ENCODE results near the gene ABLIM1.

Gene ABLIM1

DNA sequence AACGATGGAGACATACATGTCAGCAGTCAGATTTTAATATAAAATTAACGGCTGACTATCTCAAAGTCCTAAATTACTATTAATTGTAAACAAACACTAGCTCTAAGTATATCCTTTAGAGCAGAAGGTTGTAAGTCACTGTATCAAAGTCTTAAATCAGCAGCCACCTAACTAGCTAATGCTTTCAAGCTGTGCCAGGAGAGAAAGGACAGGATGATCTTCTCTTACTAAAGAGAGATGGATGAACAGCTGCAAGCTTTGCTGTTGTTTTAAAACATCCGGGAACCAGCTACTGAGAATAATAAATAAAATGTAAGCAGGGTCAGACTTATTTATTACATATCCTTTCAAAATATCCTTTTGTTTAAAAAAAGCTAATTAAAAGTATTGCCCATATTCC is 24.0 kb upstream of the ABLIM1 start:
- H3K27ac ChIP-seq (ENCODE audit: insufficient read depth, low read length, poor library complexity, severe bottlenecking), result no peak overlapping the region
- no peaks in the 10 kb centered on the region for H3K4me1 ChIP-seq (ENCODE audit: control insufficient read depth, insufficient read depth, low read length, poor library complexity, severe bottlenecking)
- DNase-seq, result no peak
- no peaks in the 10 kb centered on the region for H3K9me3 ChIP-seq (ENCODE audit: control insufficient read depth, low read length)
- no peak overlapping the region for H3K4me3 ChIP-seq (ENCODE audit: insufficient read depth, low read depth, low read length, poor library complexity, severe bottlenecking)
- H3K27me3 ChIP-seq (replicated peaks; ENCODE audit: control insufficient read depth, insufficient read depth, low read length, poor library complexity, severe bottlenecking), result no peaks in the 10 kb centered on the region
- no peaks in the 10 kb centered on the region for H3K36me3 ChIP-seq (ENCODE audit: control insufficient read depth, insufficient read depth, low read length)

DNA sequence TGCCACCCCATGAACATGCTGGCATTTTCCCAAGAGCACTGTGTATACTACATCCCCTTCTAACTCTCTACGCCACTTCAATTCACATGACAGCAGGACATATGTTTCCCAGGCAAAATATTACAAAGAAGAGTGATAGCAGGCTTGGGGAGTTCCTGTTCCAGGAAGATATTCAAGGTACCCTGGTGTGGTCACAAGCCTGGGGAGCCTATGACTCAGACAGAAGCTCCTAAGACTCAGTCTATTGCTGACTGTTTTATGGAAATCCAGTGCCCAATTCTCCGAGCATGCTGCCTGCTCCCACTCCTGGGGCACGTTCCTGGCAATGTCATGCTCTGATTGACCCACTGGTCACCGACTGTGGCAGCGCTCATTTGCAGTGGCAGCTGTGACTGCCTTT is 23.5 kb upstream of the ABLIM1 start:
- no peaks in the 10 kb centered on the region for H3K36me3 ChIP-seq (ENCODE audit: control insufficient read depth, insufficient read depth, low read length)
- H3K4me3 ChIP-seq (ENCODE audit: insufficient read depth, low read depth, low read length, poor library complexity, severe bottlenecking), result no peak overlapping the region
- no peak overlapping the region for H3K27ac ChIP-seq (ENCODE audit: insufficient read depth, low read length, poor library complexity, severe bottlenecking)
- no peaks in the 10 kb centered on the region for H3K4me1 ChIP-seq (ENCODE audit: control insufficient read depth, insufficient read depth, low read length, poor library complexity, severe bottlenecking)
- DNase-seq, result no peak
- no peaks in the 10 kb centered on the region for H3K9me3 ChIP-seq (ENCODE audit: control insufficient read depth, low read length)
- no peaks in the 10 kb centered on the region for H3K27me3 ChIP-seq (replicated peaks; ENCODE audit: control insufficient read depth, insufficient read depth, low read length, poor library complexity, severe bottlenecking)

DNA sequence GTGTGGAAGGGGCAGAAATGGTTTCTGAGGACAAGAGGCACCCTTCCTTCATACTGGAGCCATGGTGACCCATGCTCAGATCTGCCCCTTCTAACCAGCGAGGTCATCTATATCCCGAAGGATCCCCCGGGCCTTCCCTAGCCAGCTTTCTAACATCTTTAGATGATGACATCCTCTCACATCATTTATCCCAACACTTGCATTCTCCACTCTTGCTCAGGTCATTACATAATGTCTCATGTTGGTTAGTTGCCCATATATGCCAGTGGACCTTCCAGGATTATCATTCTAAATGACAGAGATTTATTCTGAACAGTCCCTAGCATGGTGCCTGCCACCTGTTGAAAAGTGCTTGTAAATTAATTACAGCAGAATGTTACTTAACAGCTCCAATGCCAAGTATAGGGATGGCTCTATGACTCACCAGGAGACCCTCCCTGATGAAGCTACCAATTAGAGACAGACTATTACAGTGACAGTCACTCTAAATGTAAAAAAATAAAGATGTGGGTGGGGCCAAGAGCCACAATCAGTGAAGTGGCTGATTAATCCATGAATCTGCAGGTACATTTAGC is 22.6 kb upstream of the ABLIM1 start:
- no peak overlapping the region for H3K4me3 ChIP-seq (ENCODE audit: insufficient read depth, low read depth, low read length, poor library complexity, severe bottlenecking)
- no peaks in the 10 kb centered on the region for H3K9me3 ChIP-seq (ENCODE audit: control insufficient read depth, low read length)
- no peaks in the 10 kb centered on the region for H3K36me3 ChIP-seq (ENCODE audit: control insufficient read depth, insufficient read depth, low read length)
- no peak for DNase-seq
- H3K27ac ChIP-seq (ENCODE audit: insufficient read depth, low read length, poor library complexity, severe bottlenecking), result no peak overlapping the region
- no peaks in the 10 kb centered on the region for H3K27me3 ChIP-seq (replicated peaks; ENCODE audit: control insufficient read depth, insufficient read depth, low read length, poor library complexity, severe bottlenecking)
- H3K4me1 ChIP-seq (ENCODE audit: control insufficient read depth, insufficient read depth, low read length, poor library complexity, severe bottlenecking), result no peaks in the 10 kb centered on the region

- Histone ChIP-seq H3K27me3 (replicated peaks; ENCODE audit: control insufficient read depth, insufficient read depth, low read length, poor library complexity, severe bottlenecking) (no peaks in the 10 kb centered on the region), H3K4me3 (ENCODE audit: insufficient read depth, low read depth, low read length, poor library complexity, severe bottlenecking) (no peak overlapping the region), H3K36me3 (ENCODE audit: control insufficient read depth, insufficient read depth, low read length) (no peaks in the 10 kb centered on the region), H3K9me3 (ENCODE audit: control insufficient read depth, low read length) (no peaks in the 10 kb centered on the region), H3K27ac (ENCODE audit: insufficient read depth, low read length, poor library complexity, severe bottlenecking) (no peak overlapping the region), H3K4me1 (ENCODE audit: control insufficient read depth, insufficient read depth, low read length, poor library complexity, severe bottlenecking) (no peaks in the 10 kb centered on the region)
- no peak for DNase-seq
Measured at GRCh38 chr10:114679552-114679951, 21.5 kb upstream of the ABLIM1 start.

GRCh38 chr10:114678820-114679219 is 20.7 kb upstream of the ABLIM1 start:
- no peaks in the 10 kb centered on the region for H3K4me1 ChIP-seq (ENCODE audit: control insufficient read depth, insufficient read depth, low read length, poor library complexity, severe bottlenecking)
- DNase-seq, result no peak
- no peak overlapping the region for H3K4me3 ChIP-seq (ENCODE audit: insufficient read depth, low read depth, low read length, poor library complexity, severe bottlenecking)
- H3K9me3 ChIP-seq (ENCODE audit: control insufficient read depth, low read length), result no peaks in the 10 kb centered on the region
- no peaks in the 10 kb centered on the region for H3K27me3 ChIP-seq (replicated peaks; ENCODE audit: control insufficient read depth, insufficient read depth, low read length, poor library complexity, severe bottlenecking)
- H3K36me3 ChIP-seq (ENCODE audit: control insufficient read depth, insufficient read depth, low read length), result no peaks in the 10 kb centered on the region
- H3K27ac ChIP-seq (ENCODE audit: insufficient read depth, low read length, poor library complexity, severe bottlenecking), result no peak overlapping the region

DNA sequence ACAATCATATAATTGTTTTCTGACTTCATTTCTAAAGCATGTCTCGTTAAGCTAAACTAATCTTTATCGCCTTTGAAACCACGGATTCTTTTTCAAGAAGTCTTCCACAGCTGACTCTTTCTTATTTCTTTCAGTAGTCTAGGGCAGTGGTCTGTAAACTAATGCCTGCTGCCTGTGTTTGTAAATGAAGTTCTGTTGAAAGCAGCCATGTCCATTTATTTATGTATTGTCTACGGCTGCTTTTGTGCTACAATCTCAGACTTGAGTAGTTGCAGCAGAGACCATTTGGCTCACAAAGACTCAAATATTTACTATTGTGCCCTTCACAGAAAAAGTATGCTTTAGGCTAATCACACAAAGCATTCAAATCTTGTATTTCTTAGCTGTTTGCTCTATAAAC is 20.3 kb upstream of the ABLIM1 start:
- no peak overlapping the region for H3K27ac ChIP-seq (ENCODE audit: insufficient read depth, low read length, poor library complexity, severe bottlenecking)

GRCh38 chr10:114674346-114674745 is 16.3 kb upstream of the ABLIM1 start:
- DNase-seq, result no peak
- H3K36me3 ChIP-seq (ENCODE audit: control insufficient read depth, insufficient read depth, low read length), result no peaks in the 10 kb centered on the region
- H3K4me1 ChIP-seq (ENCODE audit: control insufficient read depth, insufficient read depth, low read length, poor library complexity, severe bottlenecking), result no peaks in the 10 kb centered on the region
- H3K27ac ChIP-seq (ENCODE audit: insufficient read depth, low read length, poor library complexity, severe bottlenecking), result no peak overlapping the region
- no peak overlapping the region for H3K4me3 ChIP-seq (ENCODE audit: insufficient read depth, low read depth, low read length, poor library complexity, severe bottlenecking)
- H3K9me3 ChIP-seq (ENCODE audit: control insufficient read depth, low read length), result no peaks in the 10 kb centered on the region
- no peaks in the 10 kb centered on the region for H3K27me3 ChIP-seq (replicated peaks; ENCODE audit: control insufficient read depth, insufficient read depth, low read length, poor library complexity, severe bottlenecking)

More for the DNA sequence above, 20.3 kb upstream of the ABLIM1 start:
- Histone ChIP-seq H3K36me3 (ENCODE audit: control insufficient read depth, insufficient read depth, low read length) (no peaks in the 10 kb centered on the region), H3K4me1 (ENCODE audit: control insufficient read depth, insufficient read depth, low read length, poor library complexity, severe bottlenecking) (no peaks in the 10 kb centered on the region), H3K27me3 (replicated peaks; ENCODE audit: control insufficient read depth, insufficient read depth, low read length, poor library complexity, severe bottlenecking) (no peaks in the 10 kb centered on the region), H3K9me3 (ENCODE audit: control insufficient read depth, low read length) (no peaks in the 10 kb centered on the region), H3K4me3 (ENCODE audit: insufficient read depth, low read depth, low read length, poor library complexity, severe bottlenecking) (no peak overlapping the region)
- no peak for DNase-seq

DNA sequence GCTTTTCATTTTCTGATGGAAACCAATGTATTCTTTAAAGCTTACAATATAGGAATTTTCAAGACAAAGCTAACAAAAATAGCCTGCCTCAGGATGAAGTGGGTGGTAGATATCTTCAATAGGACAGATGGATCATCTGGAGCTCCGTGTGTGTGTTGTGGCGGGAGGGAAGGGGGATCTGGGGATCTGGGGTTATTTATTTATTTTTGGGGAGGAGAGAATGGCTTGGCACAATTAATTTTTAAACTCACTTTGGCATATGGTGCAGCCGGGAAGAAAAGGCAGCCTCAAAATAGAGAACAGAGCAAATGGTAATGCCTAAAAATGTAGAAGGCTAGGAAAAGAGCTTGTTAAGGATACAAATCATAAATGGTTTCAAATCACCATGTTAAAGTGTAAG is 11.6 kb upstream of the ABLIM1 start:
- Histone ChIP-seq H3K4me3 (ENCODE audit: insufficient read depth, low read depth, low read length, poor library complexity, severe bottlenecking) (no peak overlapping the region), H3K27ac (ENCODE audit: insufficient read depth, low read length, poor library complexity, severe bottlenecking) (no peak overlapping the region), H3K4me1 (ENCODE audit: control insufficient read depth, insufficient read depth, low read length, poor library complexity, severe bottlenecking) (no peaks in the 10 kb centered on the region), H3K36me3 (ENCODE audit: control insufficient read depth, insufficient read depth, low read length) (no peaks in the 10 kb centered on the region), H3K27me3 (replicated peaks; ENCODE audit: control insufficient read depth, insufficient read depth, low read length, poor library complexity, severe bottlenecking) (no peaks in the 10 kb centered on the region), H3K9me3 (ENCODE audit: control insufficient read depth, low read length) (no peaks in the 10 kb centered on the region)
- DNase-seq, result no peak

DNA sequence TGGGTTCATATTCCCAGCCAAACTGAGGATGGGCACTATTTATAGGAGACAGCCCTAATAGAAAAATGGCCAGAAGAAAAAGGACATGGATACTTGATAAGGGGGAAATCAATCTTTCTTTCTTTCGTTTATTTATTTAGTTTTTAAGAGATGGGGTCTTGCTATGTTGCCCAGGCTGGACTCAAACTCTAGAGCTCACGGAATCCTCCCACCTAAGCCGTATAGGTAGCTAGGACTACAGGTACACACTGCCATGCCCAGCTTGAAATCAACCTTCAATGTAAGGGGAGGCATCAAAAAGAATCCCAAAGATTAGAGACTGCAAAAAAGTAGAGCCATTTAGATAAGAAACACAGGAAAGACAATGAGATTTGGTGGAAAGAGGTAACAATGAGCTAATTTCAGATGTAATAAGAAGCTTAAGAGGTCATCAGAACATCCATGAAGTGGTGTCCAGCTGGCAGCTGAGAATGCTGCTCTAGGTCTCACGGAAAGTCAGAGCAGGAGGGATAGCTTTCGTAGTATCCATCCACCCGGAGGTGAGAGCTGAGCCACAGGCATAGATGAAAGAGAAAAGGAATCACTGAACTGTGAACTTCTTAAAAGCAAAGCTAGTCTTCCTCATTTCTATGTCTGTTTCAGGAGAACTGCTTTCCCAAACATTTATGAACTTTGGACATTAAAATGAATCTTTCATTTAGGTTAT is 10.5 kb upstream of the ABLIM1 start:
- H3K4me3 ChIP-seq (ENCODE audit: insufficient read depth, low read depth, low read length, poor library complexity, severe bottlenecking), result no peak overlapping the region
- no peak for DNase-seq
- no peak overlapping the region for H3K27ac ChIP-seq (ENCODE audit: insufficient read depth, low read length, poor library complexity, severe bottlenecking)
- H3K36me3 ChIP-seq (ENCODE audit: control insufficient read depth, insufficient read depth, low read length), result no peaks in the 10 kb centered on the region
- no peaks in the 10 kb centered on the region for H3K9me3 ChIP-seq (ENCODE audit: control insufficient read depth, low read length)
- no peaks in the 10 kb centered on the region for H3K4me1 ChIP-seq (ENCODE audit: control insufficient read depth, insufficient read depth, low read length, poor library complexity, severe bottlenecking)
- no peaks in the 10 kb centered on the region for H3K27me3 ChIP-seq (replicated peaks; ENCODE audit: control insufficient read depth, insufficient read depth, low read length, poor library complexity, severe bottlenecking)

DNA sequence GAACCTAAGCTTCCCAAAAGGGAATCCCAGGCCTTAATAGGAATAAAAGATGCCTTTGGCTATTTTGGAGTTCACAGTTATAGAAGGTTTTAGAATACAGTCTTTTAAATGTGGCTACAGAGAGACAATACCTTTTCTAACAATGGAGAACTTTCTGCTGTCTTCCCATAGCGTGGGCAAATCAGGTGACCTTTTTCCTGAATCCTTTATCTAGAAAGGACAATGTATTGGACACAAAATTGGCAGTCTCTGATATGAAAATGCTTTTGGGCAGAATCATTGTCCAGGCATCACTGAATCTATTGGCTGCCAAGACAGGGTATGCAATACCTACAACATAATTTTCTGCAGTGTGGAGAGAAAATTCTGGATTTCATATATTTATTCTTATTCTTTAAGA is 7.8 kb upstream of the ABLIM1 start:
- Histone ChIP-seq H3K27me3 (replicated peaks; ENCODE audit: control insufficient read depth, insufficient read depth, low read length, poor library complexity, severe bottlenecking) (no peaks in the 10 kb centered on the region), H3K4me1 (ENCODE audit: control insufficient read depth, insufficient read depth, low read length, poor library complexity, severe bottlenecking) (no peaks in the 10 kb centered on the region), H3K36me3 (ENCODE audit: control insufficient read depth, insufficient read depth, low read length) (no peaks in the 10 kb centered on the region), H3K9me3 (ENCODE audit: control insufficient read depth, low read length) (no peaks in the 10 kb centered on the region), H3K4me3 (ENCODE audit: insufficient read depth, low read depth, low read length, poor library complexity, severe bottlenecking) (no peak overlapping the region), H3K27ac (ENCODE audit: insufficient read depth, low read length, poor library complexity, severe bottlenecking) (no peak overlapping the region)
- DNase-seq, result no peak

Measured in effector memory CD4-positive, alpha-beta T cell (primary cell).